Myocyte (in vitro differentiated cells): ENCODE measurements around the gene CRNKL1. TPM values are rescaled to one million over a fixed set of nuclear protein-coding genes. Genes with fewer than 3 reads are reported as not detected.
A peak's percentile ranks its signal among the peaks of the same experiment; 100 is the strongest.

Source experiments
- DNase-seq: peaks from one replicate; pipeline ENCODE4 v3.0.0-alpha.2; 2012; ENCODE audit warnings: low read depth
- polyA plus RNA-seq: library from polyadenylated mRNA; unstranded; fragments of >200 nt; gene quantifications from one replicate; pipeline ENCODE4 v1.2.1, GENCODE V29; 2012; ENCODE audit warnings: missing spikeins
- total RNA-seq: library from RNA; depleted of rRNA; stranded (reverse); fragments of >200 nt; gene quantifications from 2 replicates; pipeline ENCODE4 v1.2.3, GENCODE V29; 2014

The CRNKL1 gene
- 33.6 and 36.2 TPM in 2 replicates for total RNA-seq
- 10.1 TPM for polyA plus RNA-seq

GRCh38 chr20:20052074-20052970, at the start of gene CRNKL1, which contains the start of gene CFAP61:
Gene CRNKL1, minus strand, starts transcription at chr20:20052466. Its CDS starts 124 bp downstream, at chr20:20052342.
Gene CFAP61, plus strand, starts transcription at chr20:20052532. Its CDS starts 4,122 bp downstream, at chr20:20056654.
- DNase-seq = peak; percentile 97

- DNase-seq = no peak
These were observed 48.6 kb upstream of the CRNKL1 start for GRCh38 chr20:20100881-20101280.

GRCh38 chr20:20096421-20096820, 44.2 kb upstream of the CRNKL1 start:
- DNase-seq = no peak

- peak; percentile 13 for DNase-seq
These were observed 43.0 kb upstream of the CRNKL1 start for GRCh38 chr20:20095114-20095872.

GRCh38 chr20:20094410-20094809, 42.1 kb upstream of the CRNKL1 start:
- no peak for DNase-seq

- DNase-seq = no peak
These were observed 40.6 kb upstream of the CRNKL1 start for GRCh38 chr20:20092827-20093226.

- DNase-seq = no peak
These were observed 37.7 kb upstream of the CRNKL1 start for GRCh38 chr20:20089939-20090338.

- DNase-seq = no peak
These were observed 36.8 kb upstream of the CRNKL1 start for GRCh38 chr20:20089018-20089417.

- DNase-seq = no peak
These were observed 33.5 kb upstream of the CRNKL1 start for GRCh38 chr20:20085812-20086211.

GRCh38 chr20:20085071-20085470, 32.8 kb upstream of the CRNKL1 start:
- DNase-seq = peak; percentile 52

- DNase-seq = peak; percentile 62
These were observed 32.1 kb upstream of the CRNKL1 start for GRCh38 chr20:20084296-20084752.

- peak; percentile 45 for DNase-seq
These were observed 31.5 kb upstream of the CRNKL1 start for GRCh38 chr20:20083807-20084206.

- DNase-seq = no peak
These were observed 27.0 kb upstream of the CRNKL1 start for GRCh38 chr20:20079102-20079784.

GRCh38 chr20:20078041-20078440, 25.8 kb upstream of the CRNKL1 start:
- no peak for DNase-seq

- peak; percentile 98 for DNase-seq
These were observed 24.2 kb upstream of the CRNKL1 start for GRCh38 chr20:20076297-20077065.

- DNase-seq = no peak
These were observed 22.8 kb upstream of the CRNKL1 start for GRCh38 chr20:20075032-20075431.

GRCh38 chr20:20073801-20074371, 21.6 kb upstream of the CRNKL1 start:
- peak; percentile 75 for DNase-seq

- DNase-seq = no peak
These were observed 18.8 kb upstream of the CRNKL1 start for GRCh38 chr20:20070871-20071726.

- peak; percentile 56 for DNase-seq
These were observed 13.1 kb upstream of the CRNKL1 start for GRCh38 chr20:20065361-20065760.
